Retinal pigment epithelial cell (primary cell): ENCODE data around the gene UBA6.

ENCODE experiments used
- DNase-seq: peaks from one replicate; pipeline ENCODE4 v3.0.0-alpha.2; 2010; ENCODE audit warnings: low read depth
- H3K4me3 ChIP-seq: 2 replicates; pipeline ENCODE4 v1.5.1; 2011; ENCODE audit warnings: mild to moderate bottlenecking, low read length, control low read depth, moderate library complexity
- TF ChIP-seq, protein P1 (sequence below): conservative IDR thresholded peaks from 2 replicates; pipeline ENCODE4 v1.5.1; 2011; ENCODE audit warnings: low read depth, low read length, control low read depth, inconsistent platforms

Gene UBA6

DNA sequence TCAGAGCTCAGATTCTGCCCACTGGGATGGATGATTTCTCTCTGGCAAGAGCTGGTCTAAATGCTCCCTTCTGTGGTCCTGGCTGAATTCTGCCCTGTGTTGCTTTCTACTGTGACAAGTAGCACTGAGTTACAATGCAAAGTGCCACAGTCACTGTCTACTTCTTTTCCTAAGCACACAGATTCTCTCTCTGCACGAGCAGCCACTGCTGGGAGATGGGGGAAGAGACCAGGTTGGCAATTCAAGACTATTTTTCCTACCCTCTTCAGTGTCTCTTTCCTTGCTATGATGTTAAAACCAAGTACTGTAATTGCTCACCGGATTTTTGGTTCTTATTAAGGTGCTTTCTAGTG, 97.0 kb downstream of the UBA6 start:
- no peak overlapping the region for H3K4me3 ChIP-seq
- DNase-seq, result no peak
- TF ChIP-seq, protein P1, sequence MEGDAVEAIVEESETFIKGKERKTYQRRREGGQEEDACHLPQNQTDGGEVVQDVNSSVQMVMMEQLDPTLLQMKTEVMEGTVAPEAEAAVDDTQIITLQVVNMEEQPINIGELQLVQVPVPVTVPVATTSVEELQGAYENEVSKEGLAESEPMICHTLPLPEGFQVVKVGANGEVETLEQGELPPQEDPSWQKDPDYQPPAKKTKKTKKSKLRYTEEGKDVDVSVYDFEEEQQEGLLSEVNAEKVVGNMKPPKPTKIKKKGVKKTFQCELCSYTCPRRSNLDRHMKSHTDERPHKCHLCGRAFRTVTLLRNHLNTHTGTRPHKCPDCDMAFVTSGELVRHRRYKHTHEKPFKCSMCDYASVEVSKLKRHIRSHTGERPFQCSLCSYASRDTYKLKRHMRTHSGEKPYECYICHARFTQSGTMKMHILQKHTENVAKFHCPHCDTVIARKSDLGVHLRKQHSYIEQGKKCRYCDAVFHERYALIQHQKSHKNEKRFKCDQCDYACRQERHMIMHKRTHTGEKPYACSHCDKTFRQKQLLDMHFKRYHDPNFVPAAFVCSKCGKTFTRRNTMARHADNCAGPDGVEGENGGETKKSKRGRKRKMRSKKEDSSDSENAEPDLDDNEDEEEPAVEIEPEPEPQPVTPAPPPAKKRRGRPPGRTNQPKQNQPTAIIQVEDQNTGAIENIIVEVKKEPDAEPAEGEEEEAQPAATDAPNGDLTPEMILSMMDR, result no peak

DNA sequence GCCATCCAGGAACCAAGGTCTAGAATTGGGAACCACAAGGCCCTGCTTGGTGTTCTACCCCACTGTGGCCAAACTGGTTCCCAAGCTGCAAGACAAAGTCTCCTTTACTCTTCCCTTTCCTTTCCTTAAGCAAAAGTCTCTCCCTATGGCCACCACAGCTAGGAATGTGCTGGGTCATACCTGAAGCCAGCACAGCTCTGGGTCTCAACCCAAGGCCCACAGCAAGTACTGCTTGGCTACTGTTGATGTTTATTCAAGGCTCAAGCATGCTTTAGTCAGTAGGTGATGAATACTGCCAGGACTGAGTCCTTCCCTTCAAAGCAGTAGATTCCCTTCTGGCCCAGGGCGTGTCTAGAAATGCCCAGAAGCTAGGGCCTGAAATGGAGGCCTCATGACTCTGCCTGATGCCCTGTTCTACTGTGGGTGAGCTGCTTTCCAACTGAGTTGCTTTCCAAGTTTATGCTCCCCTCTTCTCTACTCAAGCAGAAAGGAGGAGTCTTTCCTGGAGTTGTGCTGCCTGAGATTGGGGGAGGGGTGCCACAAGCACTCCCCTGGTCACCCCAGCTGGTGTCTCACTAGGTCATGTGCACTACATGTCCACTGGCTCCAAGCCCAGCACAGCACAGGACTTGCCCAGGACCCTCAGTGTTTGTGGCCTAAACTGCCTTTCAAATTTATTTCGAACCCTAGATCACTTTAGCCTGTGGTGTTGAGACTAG, 97.5 kb downstream of the UBA6 start:
- TF ChIP-seq, protein P1, result no peak
- DNase-seq, result no peak

DNA sequence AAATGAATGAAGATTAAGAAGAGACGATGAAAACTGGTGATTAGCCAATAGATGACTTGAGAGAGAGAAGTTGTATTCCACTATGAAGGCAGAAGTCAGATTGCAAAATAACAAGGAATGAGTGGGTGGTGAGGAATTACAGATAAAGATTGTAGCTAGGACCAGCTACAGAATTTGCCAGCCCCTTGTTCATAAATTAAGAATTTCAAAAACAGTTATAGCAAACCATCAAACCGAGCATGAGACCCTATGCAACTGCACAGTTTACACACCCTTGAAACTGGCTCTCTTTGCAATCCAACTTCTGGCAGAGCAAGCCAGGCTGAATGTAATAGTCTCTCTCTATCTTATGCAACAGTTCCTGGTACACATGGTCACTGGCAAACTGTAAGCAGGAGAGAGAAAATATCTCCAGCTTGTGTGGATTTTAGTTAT, 107.2 kb downstream of the UBA6 start:
- TF ChIP-seq, protein P1, result no peak
- H3K4me3 ChIP-seq, result no peak overlapping the region
- peak; percentile 20 for DNase-seq

More for the DNA sequence above, 97.5 kb downstream of the UBA6 start:
- no peak overlapping the region for H3K4me3 ChIP-seq

DNA sequence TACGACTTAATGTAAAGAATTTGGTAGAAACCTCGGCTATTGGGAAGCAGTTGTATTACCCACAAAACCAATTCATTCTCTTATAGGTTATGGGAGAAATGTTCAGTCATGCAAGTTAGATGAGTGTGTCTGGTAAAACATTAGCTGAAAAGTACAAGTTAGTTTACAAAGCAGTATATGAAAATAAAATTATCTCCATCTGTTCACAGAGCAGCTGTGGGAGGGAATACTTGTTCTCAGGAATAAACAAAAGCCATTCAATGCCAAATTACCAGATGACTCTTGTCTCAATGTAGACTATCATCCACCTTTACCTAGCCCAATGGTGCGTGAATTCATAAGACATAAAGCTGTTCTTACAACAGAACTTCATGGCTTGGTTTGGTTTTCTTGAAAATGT, 113.8 kb downstream of the UBA6 start:
- DNase-seq, result no peak
- H3K4me3 ChIP-seq, result no peak overlapping the region

DNA sequence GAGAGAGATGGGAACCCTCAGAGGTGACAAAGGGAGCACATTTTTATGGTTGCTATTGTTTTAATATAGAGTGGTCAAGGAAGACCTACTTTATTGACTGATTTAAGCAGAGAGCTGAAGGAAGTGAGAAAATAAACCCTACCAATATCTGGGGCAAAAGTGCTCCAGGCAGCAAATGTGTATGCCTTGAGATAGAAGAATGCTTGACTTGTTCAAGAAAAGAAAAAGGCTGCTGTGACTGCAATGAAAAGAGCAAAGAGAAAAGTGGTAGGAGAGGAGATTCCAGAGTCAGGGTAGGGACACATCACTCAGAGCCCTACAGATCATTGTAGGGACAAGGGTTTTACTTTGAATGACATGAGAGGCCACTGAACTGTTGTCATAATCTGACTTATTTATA, 116.5 kb downstream of the UBA6 start:
- TF ChIP-seq, protein P1, result no peak
- no peak overlapping the region for H3K4me3 ChIP-seq
- no peak for DNase-seq

More for the DNA sequence above, 113.8 kb downstream of the UBA6 start:
- TF ChIP-seq, protein P1, result no peak

DNA sequence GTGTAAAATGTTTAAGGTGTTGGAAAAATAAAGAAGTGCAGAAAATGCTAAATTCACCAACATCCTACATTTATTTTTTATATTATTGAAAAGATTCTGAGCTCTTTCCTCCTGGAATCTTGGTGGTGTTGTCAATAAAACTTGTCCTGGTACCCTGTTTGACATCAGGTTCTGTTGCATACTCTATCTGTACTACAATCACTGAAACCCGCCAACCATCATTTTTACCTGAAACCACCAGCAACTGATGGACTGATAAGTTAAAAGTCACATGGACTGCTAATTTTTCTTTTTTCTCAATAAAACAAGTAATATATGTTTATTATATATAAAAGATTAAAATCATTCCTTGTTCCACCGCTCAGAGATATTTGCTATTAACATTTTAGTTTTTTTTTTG, 119.0 kb downstream of the UBA6 start:
- DNase-seq, result no peak
- no peak overlapping the region for H3K4me3 ChIP-seq
- TF ChIP-seq, protein P1, result no peak

DNA sequence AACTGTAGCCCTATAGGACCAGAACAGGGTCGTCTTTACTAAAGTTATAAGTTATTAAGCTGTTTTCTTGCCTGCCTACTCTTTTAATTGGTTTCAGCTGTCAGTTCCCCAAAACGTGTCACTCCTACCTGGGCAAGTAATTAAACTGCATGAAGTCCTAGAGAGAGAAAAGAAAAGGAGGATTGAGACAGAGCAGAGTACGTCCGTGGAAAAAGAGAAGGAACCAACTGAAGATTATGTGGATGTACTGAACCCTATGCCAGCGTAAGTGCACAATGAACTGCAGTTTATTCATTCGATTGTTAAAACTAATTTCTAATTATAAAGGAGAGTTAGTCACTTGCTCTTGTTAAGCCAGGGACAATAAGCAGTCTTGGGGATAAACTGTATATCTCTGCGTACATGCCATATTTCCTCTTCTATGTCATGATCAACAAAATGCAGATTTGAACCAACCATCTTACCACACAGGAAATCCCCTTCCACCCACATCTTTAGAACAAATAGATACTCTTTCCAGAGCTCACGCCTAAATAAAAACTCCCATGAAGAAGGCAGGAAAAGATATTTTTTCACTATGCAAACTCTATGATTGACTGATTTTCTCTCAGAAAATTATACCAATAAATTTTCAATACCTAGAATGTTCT, 119.6 kb downstream of the UBA6 start:
- H3K4me3 ChIP-seq, result no peak overlapping the region
- no peak for DNase-seq
- TF ChIP-seq, protein P1, result no peak
